ENCODE measurements around the gene IGF1.

Gene IGF1

GRCh38 chr12:102480406-102480805 lies at the start of gene IGF1:
IGF1 (minus strand) TSS chr12:102480563; CDS start chr12:102480381, 182 bp downstream.
- DNase-seq = peak; percentile 54

DNA sequence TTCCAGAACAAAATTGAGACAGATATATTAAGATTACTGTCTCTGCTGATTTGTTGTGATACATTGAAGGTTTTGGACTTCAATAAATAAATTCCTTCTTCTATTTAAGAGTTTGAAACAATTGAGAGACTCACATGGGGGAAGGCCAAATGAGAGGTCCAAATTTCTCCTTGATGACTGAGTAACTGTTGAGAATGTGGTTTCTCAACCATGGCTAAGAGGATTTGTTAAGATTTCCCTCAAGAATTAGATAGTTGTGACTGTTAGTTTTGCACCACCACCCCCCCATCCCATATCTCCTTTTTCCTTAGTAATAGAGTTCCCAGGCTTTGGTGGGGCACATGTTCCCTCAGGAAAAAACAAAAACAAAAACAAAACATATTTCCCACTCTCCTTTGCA lies 47.7 kb upstream of the IGF1 start:
- DNase-seq = peak; percentile 72

DNA sequence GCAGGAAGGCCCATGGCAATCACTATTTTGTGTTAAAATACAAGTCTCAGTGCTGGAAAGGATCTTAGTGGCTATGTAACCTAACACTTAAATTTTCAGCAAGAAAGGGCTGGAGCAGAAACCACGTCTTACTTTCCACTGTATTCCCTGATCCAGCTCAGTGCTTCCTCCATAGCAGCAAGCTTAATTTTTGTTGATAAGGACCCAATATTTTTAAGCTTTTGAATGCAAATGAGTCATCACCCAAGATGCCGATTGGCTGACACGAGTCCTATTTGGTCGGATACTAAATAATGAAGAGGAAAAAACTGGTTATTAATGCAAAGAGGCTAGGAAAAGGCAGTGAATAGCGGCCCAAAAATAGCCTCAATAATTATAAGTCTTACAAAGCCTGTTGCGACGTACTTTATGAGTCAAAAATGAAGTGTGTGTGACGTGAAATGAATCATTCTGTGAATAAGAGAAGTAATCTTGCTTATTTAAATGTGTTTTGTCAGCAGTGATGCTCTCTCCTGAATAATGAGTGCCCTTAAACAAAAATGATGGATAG lies 46.9 kb upstream of the IGF1 start:
- peak; percentile 85 for DNase-seq

- peak; percentile 48 for DNase-seq
Observed at GRCh38 chr12:102526656-102527055, 46.3 kb upstream of the IGF1 start.

GRCh38 chr12:102522768-102523167 lies 42.4 kb upstream of the IGF1 start:
- DNase-seq = no peak

- no peak for DNase-seq
Observed at GRCh38 chr12:102521662-102522277, 41.4 kb upstream of the IGF1 start.

DNA sequence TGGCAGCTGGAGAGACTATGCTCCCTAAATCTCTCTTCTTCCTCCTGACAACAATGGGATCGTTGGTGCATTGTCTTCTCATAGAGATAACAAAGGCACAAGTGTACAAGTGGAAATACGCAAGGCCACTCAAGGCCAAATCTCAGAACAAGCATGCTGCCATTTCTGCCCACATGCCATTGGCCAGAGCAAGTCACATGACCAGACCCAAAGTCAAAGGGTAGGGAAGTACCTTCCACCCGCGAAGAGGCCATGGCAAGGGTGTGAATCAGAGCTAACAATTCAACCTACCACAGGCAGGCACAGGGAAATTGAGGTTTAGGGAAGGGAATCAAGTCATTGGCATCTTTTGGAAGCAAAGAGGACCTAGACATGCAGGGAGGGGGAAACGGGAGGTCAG lies 38.5 kb upstream of the IGF1 start:
- no peak for DNase-seq

GRCh38 chr12:102514696-102515095 lies 34.3 kb upstream of the IGF1 start:
- DNase-seq = no peak

- peak; percentile 14 for DNase-seq
Observed at GRCh38 chr12:102513739-102514138, 33.4 kb upstream of the IGF1 start.

- DNase-seq = no peak
Observed at GRCh38 chr12:102513272-102513671, 32.9 kb upstream of the IGF1 start.

GRCh38 chr12:102512523-102512922 lies 32.2 kb upstream of the IGF1 start:
- DNase-seq = no peak

GRCh38 chr12:102511575-102511974 lies 31.2 kb upstream of the IGF1 start:
- no peak for DNase-seq

DNA sequence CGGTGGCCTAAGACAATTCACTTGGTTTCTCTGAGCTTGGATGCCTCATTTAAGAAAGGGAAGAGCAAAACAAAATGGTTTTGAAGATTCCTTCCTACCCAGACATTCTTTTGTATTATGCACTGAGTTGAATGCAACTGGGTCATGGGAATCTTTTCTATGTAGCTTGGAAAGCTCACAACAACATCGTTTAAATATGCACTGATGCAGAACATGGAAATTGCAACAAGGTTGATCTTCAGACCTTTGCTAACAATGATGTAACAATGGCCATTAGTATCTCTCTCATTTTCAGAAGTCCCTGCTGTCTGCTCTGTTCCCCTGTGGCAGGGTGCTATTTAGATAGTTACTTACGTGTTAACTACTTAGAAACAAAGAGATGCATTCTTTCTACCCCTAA lies 30.1 kb upstream of the IGF1 start:
- DNase-seq = no peak

DNA sequence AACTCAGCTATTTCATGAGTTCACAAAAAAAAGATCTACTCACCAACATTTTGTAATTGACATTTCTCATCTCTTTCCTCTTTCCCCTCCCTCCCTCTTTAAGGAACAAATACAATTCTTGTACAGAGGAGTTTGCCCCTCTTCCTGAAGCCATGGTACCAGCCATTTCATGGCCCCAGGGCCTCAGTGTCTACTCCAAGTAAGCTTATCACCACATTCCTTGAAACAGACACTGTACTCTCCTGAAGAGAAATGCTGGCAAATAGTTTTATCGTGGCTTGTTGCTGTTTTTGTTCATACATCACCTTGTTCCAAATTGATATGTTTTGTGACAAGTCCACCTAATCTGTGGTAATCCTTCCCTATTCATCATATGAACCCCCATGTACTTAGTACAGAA lies 29.7 kb upstream of the IGF1 start:
- no peak for DNase-seq

GRCh38 chr12:102509123-102509626 lies 28.8 kb upstream of the IGF1 start:
- no peak for DNase-seq

DNA sequence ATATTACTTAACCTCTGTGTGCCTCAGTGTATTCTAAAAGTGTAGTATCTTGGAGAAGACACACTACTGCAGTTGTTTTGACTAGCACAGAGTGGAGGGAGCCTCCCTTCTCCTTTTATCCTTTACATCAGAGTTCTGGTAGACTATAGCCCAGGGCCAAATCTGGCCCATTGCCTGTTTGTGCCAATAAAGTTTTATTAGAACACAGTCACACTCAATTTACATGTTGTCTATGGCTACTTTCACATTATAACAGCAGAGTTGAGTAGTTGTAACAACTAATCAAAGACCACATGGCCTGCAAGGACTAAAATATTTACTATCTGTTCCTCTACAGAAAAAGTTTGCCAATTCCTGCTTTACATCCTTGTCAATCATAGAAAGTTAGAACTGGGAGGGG lies 27.7 kb upstream of the IGF1 start:
- DNase-seq = no peak

DNA sequence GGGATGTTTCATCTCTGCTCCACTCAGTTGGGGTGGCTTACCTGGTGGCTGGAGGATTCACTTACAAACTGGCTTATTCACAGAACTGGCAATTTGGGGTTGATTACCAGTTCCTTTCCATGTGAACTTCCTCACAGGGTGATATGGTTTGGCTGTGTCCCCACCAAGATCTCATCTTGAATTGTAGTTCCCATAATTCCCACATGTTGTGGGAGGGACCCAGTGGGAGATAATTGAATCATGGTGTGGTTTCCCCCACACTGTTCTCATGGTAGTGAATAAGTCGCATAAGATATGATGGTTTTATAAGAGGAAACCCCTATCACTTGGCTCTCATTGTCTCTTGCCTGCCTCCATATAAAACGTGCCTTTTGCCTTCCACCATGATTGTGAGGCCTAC lies 26.9 kb upstream of the IGF1 start:
- DNase-seq = no peak

DNA sequence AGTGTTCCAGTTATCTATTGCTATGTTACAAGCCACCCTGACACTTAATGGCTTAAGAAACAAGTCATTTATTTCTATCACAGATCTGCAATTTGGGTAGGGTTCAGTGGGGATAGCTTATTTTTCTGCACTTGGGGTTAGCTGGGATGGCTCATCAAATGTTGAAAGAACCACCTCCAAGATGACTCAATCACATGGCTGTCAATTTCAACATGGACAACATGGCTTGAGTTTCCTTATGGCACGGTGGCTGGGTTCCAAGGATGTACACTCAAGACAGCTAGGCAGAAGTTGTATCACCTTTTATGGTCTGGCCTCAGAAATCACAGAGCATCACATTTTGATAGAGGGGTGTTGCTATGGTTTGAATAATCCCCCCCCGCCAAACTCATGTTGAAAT lies 24.5 kb upstream of the IGF1 start:
- no peak for DNase-seq

- no peak for DNase-seq
Observed at GRCh38 chr12:102504280-102504679, 23.9 kb upstream of the IGF1 start.

DNA sequence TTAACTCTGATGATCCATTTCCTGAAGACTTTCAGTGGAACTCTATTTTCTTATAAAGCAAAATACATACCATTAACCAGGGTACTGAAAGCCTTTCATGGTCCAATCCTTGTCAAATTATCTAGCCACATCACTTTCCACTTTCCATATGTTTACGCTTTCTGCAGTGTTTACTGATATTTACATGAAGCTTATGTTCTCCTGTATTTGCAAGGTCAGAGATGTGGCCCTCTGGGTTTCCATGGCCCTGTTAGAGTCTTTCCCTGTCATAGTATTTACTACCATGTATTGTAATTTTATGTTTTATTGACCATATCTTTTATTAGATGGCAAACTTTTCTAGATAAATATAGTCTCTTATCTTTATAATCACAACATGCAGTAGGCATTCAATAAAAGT lies 23.5 kb upstream of the IGF1 start:
- no peak for DNase-seq

DNA sequence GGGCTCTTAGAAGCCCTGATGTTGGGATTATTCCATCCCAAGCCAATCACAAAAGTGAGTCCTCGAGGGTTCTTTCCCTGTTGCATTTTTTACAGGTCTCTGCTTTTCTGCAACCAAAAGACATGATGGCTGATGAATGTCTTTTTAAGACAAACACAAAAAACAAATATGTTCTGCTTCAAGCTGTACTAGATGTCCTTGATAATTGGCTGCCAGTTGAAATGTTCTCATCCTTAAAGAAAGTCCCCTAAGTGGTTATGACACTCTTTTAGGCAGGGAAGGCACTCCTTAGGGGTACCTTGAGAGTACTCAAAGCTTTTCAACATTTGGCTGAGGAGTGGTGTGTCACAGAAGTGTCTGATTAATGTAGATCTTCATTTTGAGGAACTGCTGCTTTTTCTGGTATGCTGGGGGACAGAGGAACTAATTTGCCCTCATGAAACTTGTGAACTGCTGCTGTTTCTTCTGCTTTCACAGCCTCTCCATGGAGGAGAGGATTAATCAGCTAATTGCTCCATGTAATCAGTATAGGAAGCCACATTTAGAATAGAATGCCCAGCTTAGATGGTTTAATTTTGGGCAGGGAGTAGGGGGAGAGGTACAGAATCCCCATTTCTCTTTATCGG lies 22.8 kb upstream of the IGF1 start:
- no peak for DNase-seq

GRCh38 chr12:102501773-102502172 lies 21.4 kb upstream of the IGF1 start:
- DNase-seq = no peak

- DNase-seq = no peak
Observed at GRCh38 chr12:102498471-102498870, 18.1 kb upstream of the IGF1 start.

GRCh38 chr12:102497743-102498142 lies 17.4 kb upstream of the IGF1 start:
- DNase-seq = no peak

GRCh38 chr12:102496591-102496990 lies 16.2 kb upstream of the IGF1 start:
- peak; percentile 17 for DNase-seq
